ENCODE results near the gene CFAP74. TPM values are rescaled to one million over a fixed set of nuclear protein-coding genes. Genes with fewer than 3 reads are reported as not detected.

CFAP74 gene
- total RNA-seq, 2 experiments from 2014 or later, result not detected

DNA sequence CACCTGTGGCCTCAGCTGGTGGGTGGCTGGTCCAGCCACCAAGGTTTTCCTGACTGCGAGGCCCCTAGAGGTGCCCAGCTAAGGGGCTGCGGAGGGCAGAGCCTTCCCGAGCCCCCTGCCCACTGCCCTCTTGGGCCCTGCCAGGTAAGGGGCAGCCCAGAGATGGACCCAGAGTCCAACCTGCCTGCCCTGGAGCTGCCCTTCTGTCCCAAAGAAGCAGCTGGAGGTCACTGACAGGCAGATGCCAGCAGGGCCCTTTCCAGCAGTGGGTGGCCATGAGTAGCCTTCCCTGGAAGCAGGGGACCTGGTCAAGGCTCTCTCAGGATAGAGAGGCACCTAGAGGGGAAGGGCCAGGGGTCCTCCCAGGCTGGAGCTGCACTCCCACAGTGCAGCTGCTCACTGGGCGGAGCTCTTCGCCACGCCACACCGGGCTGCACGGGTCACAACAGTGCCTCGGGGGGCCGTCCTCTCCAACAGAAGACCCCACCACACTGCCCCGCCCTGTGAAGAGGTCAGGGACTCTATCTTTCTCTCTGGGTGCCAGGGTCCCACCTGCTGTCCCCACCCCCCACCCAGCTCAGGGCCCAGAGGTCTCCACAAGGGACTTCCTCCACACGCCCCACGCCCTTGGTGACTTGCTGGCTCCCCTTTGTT, 101.8 kb downstream of the CFAP74 start:
- no peak overlapping the region for H3K4me3 ChIP-seq (ENCODE audit: low read length)
- no peak overlapping the region for H3K27ac ChIP-seq (ENCODE audit: low read depth in 1 of 2, low read length in 2 of 2)
- intact Hi-C loops (cut with DNase I, micrococcal nuclease), result no loop called here
- POLR2A ChIA-PET, result no interaction called here
- no peaks in the 10 kb centered on the region for H3K27me3 ChIP-seq (ENCODE audit: control insufficient read depth in 1 of 2, insufficient read depth in 2 of 2, low read length in 2 of 2)
- TF ChIP-seq, protein P1, sequence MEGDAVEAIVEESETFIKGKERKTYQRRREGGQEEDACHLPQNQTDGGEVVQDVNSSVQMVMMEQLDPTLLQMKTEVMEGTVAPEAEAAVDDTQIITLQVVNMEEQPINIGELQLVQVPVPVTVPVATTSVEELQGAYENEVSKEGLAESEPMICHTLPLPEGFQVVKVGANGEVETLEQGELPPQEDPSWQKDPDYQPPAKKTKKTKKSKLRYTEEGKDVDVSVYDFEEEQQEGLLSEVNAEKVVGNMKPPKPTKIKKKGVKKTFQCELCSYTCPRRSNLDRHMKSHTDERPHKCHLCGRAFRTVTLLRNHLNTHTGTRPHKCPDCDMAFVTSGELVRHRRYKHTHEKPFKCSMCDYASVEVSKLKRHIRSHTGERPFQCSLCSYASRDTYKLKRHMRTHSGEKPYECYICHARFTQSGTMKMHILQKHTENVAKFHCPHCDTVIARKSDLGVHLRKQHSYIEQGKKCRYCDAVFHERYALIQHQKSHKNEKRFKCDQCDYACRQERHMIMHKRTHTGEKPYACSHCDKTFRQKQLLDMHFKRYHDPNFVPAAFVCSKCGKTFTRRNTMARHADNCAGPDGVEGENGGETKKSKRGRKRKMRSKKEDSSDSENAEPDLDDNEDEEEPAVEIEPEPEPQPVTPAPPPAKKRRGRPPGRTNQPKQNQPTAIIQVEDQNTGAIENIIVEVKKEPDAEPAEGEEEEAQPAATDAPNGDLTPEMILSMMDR (IDR thresholded peaks at IDR 0.05), result no peak
- peaks cover 26% of the 10 kb centered on the region for H3K4me1 ChIP-seq (ENCODE audit: insufficient read depth, low read length)
- Mint-ChIP-seq H3K9me3 (no peaks in the 10 kb centered on the region), H3K27ac (no peak overlapping the region), H3K4me3 (no peak overlapping the region), H3K36me3 (ENCODE audit: low read depth) (no peaks in the 10 kb centered on the region), H3K27me3 (peaks cover 3% of the 10 kb centered on the region), H3K4me1 (ENCODE audit: low read depth) (peaks cover 10% of the 10 kb centered on the region)
- DNase-seq (no peak), ATAC-seq (ENCODE audit: poor library complexity) (no peak)
- no peaks in the 10 kb centered on the region for H3K36me3 ChIP-seq (ENCODE audit: insufficient read depth, low read length)
- CTCF ChIA-PET, result no interaction called here
- no peaks in the 10 kb centered on the region for H3K9me3 ChIP-seq (ENCODE audit: control insufficient read depth in 1 of 2, insufficient read depth in 1 of 2, low read length in 2 of 2)

DNA sequence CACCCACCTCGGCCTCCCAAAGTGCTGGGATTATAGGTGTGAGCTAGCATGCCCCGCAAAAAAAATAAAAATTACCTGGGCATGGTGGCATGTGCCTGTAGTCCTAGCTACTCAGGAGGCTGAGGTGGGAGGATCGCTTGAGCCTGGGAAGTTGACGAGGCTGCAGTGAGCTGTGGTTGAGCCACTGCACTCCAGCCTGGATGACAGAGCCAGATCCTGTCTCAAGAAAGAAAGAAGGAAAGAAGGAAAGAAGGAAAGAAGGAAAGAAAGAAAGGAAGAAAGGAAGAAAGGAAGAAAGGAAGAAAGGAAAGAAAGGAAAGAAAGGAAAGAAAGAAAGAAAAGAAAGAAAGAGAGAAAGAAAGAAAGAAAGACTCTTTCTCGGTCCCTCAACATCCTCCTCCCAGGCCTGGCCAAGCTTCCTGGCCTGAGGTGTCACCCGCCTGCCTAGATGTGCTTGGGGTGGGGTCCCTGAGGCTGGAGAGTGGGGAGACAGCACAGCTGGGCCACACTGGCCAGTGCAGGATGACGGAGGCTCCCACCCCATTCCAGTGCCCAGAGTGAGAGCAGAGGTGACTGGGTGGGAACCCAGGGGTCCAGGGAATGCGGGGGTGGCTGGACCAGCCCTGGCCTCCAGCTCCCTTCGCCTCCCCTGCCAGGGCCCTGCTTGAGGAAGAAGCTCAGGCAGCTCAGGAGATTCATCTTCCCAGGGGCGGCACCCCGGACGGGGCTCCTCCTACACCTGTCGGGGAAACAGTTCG, 102.5 kb downstream of the CFAP74 start:
- POLR2A ChIA-PET, result no interaction called here
- CTCF ChIA-PET, result interaction anchor here (1.1 to 2.9 kb wide), 2 partner anchors 8 to 34 kb away, joined by 3 to 14 read pairs; no protein-coding TSS in a partner anchor
- no peaks in the 10 kb centered on the region for H3K9me3 Mint-ChIP-seq
- H3K36me3 Mint-ChIP-seq (ENCODE audit: low read depth), result no peaks in the 10 kb centered on the region
- H3K27me3 Mint-ChIP-seq, result peaks cover 3% of the 10 kb centered on the region
- H3K4me3 ChIP-seq (ENCODE audit: low read length), result no peak overlapping the region
- intact Hi-C loops (cut with DNase I, micrococcal nuclease), result no loop called here
- no peak overlapping the region for H3K27ac Mint-ChIP-seq
- ATAC-seq (ENCODE audit: poor library complexity) (no peak), DNase-seq (no peak)
- H3K4me1 ChIP-seq (ENCODE audit: insufficient read depth, low read length), result peaks cover 20% of the 10 kb centered on the region
- H3K27me3 ChIP-seq (ENCODE audit: control insufficient read depth in 1 of 2, insufficient read depth in 2 of 2, low read length in 2 of 2), result no peaks in the 10 kb centered on the region
- no peak overlapping the region for H3K27ac ChIP-seq (ENCODE audit: low read depth in 1 of 2, low read length in 2 of 2)
- TF ChIP-seq, protein P1 (IDR thresholded peaks at IDR 0.05), result no peak
- H3K4me3 Mint-ChIP-seq, result no peak overlapping the region
- no peaks in the 10 kb centered on the region for H3K36me3 ChIP-seq (ENCODE audit: insufficient read depth, low read length)
- H3K9me3 ChIP-seq (ENCODE audit: control insufficient read depth in 1 of 2, insufficient read depth in 1 of 2, low read length in 2 of 2), result no peaks in the 10 kb centered on the region
- peaks cover 6% of the 10 kb centered on the region for H3K4me1 Mint-ChIP-seq (ENCODE audit: low read depth)

DNA sequence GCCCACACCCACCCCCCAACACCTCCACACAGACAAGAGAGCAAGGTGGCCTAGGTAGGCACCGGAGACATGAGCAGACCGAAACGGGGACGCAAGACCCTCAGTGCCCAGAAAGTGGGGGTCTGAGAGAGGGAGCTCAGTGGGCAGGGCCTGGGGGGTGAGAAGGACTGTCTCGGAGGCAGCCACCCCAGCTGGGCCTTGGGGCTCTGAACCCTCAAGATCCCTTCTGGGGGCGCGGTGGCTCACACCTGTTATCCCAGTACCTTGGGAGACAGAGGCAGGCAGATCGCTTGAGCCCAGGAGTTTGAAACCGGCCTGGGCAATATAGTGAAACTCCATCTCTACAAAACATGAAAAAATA, 103.6 kb downstream of the CFAP74 start:
- Histone ChIP-seq H3K9me3 (ENCODE audit: control insufficient read depth in 1 of 2, insufficient read depth in 1 of 2, low read length in 2 of 2) (no peaks in the 10 kb centered on the region), H3K4me1 (ENCODE audit: insufficient read depth, low read length) (peaks cover 30% of the 10 kb centered on the region), H3K4me3 (ENCODE audit: low read length) (no peak overlapping the region), H3K36me3 (ENCODE audit: insufficient read depth, low read length) (no peaks in the 10 kb centered on the region), H3K27ac (ENCODE audit: low read depth in 1 of 2, low read length in 2 of 2) (no peak overlapping the region), H3K27me3 (ENCODE audit: control insufficient read depth in 1 of 2, insufficient read depth in 2 of 2, low read length in 2 of 2) (no peaks in the 10 kb centered on the region)
- H3K9me3 Mint-ChIP-seq, result no peaks in the 10 kb centered on the region
- TF ChIP-seq, protein P1 (IDR thresholded peaks at IDR 0.05), result no peak
- CTCF ChIA-PET, result interaction anchor here (1.1 to 2.9 kb wide), 2 partner anchors 9 to 33 kb away, joined by 3 to 14 read pairs; no protein-coding TSS in a partner anchor
- no peaks in the 10 kb centered on the region for H3K36me3 Mint-ChIP-seq (ENCODE audit: low read depth)
- DNase-seq (no peak), ATAC-seq (ENCODE audit: poor library complexity) (no peak)
- intact Hi-C loops (cut with DNase I, micrococcal nuclease), result no loop called here
- H3K27ac Mint-ChIP-seq, result no peak overlapping the region
- H3K27me3 Mint-ChIP-seq, result peaks cover 3% of the 10 kb centered on the region
- peaks cover 13% of the 10 kb centered on the region for H3K4me1 Mint-ChIP-seq (ENCODE audit: low read depth)
- POLR2A ChIA-PET, result interaction anchor here (0.6 to 1.6 kb wide), 2 partner anchors 8 to 9 kb away, joined by 4 to 7 read pairs; no protein-coding TSS in a partner anchor
- H3K4me3 Mint-ChIP-seq, result no peak overlapping the region
